ENCODE data around the gene PLPPR3. TPM values are rescaled to one million over a fixed set of nuclear protein-coding genes. Genes with fewer than 3 reads are reported as not detected.
A peak's percentile ranks its signal among the peaks of the same experiment; 100 is the strongest.

Gene PLPPR3
- total and polyA plus RNA-seq, 12 donors = not detected

DNA sequence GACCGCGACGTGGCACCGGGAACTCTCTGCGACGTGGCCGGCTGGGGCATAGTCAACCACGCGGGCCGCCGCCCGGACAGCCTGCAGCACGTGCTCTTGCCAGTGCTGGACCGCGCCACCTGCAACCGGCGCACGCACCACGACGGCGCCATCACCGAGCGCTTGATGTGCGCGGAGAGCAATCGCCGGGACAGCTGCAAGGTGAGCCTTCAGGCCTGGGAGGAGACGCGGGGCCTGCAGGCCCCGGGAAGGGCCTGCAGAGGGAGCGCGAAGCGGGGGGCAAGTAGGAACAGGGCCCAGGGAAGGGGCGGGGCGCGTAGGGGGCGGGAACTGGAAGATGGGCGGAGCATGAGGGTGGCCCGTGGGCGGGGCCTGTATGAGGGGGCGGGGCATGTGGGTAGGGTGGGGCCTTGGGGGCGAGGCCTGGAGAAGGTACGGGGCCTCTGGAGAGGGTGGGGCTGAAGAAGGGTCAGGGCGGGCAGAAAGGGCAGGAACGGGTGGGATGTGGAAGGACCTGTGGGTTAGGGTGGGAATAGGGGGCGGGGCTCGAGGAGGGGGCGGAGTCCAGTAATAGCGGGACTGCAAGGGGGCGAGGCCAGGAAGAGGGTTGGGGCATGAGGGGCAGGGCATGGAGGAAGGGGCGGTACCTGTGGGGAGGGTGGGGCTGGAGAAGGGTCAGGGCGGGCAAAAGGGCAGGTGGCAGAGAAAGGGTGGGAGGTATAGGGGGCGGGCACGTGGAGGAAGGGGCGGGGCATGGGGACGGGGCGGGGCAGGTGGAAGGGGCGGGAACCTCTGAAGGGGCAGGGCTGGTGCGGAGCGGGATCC is 40.2 kb upstream of the PLPPR3 start:
- H3K27ac ChIP-seq = no peak overlapping the region
- ATAC-seq (peak in 2 of 8 donors; percentile 4 to 19), DNase-seq (peak in 1 of 2 donors; percentile 60)
- H3K9me3 ChIP-seq = no peaks in the 10 kb centered on the region
- WGBS, 2 donors = 19 to 26% methylated on average over 54 to 60 of the region's 60 CpGs
- no peaks in the 10 kb centered on the region for H3K36me3 ChIP-seq
- H3K27me3 ChIP-seq = peaks cover 0 to 47% (median 35%) of the 10 kb centered on the region in 7 donors
- intact Hi-C loops (cut with DNase I) = loop anchor here in 8 of 10 donors (2.0 to 10.0 kb wide), 8 partner anchors 51 to 123 kb away; partner anchors contain the start of genes KISS1R (in 4 of the 8), WDR18 (in 3 of the 8) and R3HDM4 (in 1 of the 8)
- TF ChIP-seq, protein P1, sequence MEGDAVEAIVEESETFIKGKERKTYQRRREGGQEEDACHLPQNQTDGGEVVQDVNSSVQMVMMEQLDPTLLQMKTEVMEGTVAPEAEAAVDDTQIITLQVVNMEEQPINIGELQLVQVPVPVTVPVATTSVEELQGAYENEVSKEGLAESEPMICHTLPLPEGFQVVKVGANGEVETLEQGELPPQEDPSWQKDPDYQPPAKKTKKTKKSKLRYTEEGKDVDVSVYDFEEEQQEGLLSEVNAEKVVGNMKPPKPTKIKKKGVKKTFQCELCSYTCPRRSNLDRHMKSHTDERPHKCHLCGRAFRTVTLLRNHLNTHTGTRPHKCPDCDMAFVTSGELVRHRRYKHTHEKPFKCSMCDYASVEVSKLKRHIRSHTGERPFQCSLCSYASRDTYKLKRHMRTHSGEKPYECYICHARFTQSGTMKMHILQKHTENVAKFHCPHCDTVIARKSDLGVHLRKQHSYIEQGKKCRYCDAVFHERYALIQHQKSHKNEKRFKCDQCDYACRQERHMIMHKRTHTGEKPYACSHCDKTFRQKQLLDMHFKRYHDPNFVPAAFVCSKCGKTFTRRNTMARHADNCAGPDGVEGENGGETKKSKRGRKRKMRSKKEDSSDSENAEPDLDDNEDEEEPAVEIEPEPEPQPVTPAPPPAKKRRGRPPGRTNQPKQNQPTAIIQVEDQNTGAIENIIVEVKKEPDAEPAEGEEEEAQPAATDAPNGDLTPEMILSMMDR (IDR thresholded peaks at IDR 0.05) = no peak
- peak overlapping the region in 1 of 10 donors; percentile 42 for H3K4me3 ChIP-seq
- H3K4me1 ChIP-seq = peaks cover 0 to 46% (median 10%) of the 10 kb centered on the region in 9 donors

DNA sequence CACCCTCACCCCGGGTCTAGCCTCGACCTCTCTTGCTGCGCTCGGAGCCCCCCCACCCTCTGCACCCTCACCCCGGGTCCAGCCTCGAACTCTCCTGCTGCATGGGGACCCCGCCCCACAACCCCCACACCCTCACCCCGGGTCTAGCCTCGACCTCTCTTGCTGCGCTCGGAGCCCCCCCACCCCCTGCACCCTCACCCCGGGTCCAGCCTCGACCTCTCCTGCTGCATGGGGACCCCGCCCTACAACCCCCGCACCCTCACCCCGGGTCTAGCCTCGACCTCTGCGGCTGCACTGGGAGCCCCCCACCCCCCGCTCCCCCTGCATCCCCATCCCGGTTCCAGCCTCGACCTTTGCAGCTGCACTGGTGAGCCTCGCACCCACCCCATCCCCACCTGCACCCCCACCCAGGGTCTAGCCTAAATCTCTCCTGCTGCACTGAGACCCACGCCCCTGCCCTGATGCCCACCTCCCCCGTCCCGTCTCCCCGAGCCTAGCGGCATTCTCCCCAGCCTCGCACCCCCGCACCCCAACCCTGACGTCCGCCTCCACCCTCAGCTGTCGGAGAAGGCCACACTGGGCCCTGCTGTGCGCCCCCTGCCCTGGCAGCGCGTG is 39.5 kb upstream of the PLPPR3 start:
- Histone ChIP-seq H3K4me3 (peak overlapping the region in 6 of 10 donors; percentile 34 to 57 (median 50)), H3K27ac (no peak overlapping the region), H3K9me3 (no peaks in the 10 kb centered on the region), H3K36me3 (no peaks in the 10 kb centered on the region), H3K4me1 (peaks cover 0 to 46% (median 10%) of the 10 kb centered on the region in 9 donors), H3K27me3 (peaks cover 0 to 47% (median 36%) of the 10 kb centered on the region in 7 donors)
- WGBS, 2 donors = 64 to 68% methylated on average over 33 to 34 of the region's 35 CpGs
- ATAC-seq (no peak), DNase-seq (no peak)
- TF ChIP-seq, protein P1 (IDR thresholded peaks at IDR 0.05) = no peak
- intact Hi-C loops (cut with DNase I) = loop anchor here in 6 of 10 donors (5.0 to 10.0 kb wide), 6 partner anchors 56 to 124 kb away; partner anchors contain the start of genes KISS1R (in 4 of the 6) and WDR18 (in 3 of the 6)

DNA sequence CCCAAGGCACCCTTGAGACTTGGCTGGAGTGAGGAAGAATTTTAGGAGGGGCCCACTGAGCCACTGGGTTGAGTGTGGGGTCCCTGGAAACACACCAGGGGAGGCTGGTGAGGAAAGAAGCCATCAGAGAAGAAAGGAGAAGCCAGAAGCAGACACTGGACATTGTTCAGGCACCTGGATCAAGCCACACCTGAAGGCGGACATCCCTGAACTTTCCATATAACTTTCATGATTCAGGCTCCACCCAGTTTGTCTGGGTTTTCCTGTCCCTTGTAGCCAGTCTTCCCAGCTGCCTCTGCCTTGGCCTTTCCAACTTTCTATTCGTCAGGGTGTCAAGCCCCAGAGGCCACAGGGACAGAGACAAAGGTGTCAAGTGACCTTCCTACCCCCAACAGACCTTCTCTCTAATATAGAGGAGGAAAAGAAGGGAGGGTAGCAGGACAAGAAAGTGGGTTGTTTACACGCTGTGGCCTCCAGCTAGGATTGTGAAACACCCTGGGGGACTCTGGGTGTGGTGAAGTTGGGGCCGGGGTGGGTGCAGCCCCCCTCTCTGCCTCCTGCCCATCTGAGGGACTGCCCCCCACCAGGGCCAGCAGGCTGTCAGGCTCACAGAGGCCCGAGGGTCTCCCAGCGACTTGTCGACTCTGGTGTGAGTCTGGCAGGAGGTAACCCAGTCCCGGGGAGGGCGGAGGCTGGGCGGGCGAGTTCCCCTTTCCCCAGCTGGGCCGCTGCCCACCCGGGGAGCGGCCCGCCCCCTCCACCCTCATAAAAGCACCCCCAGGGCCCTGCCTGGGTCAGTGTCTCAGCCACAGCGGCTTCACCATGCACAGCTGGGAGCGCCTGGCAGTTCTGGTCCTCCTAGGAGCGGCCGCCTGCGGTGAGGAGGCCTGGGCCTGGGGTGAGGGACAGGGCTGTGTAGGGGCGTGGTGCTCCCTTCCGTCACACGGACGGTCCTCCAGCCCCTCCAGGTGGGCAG is 37.4 kb upstream of the PLPPR3 start, which contains the start of gene CFD:
Gene CFD, plus strand, starts transcription at position 797 of the 976 bp plus-strand sequence. Its CDS starts 26 bp downstream, at position 823.
- ATAC-seq (peak; percentile 56 to 72 (median 64)), DNase-seq (peak in 1 of 2 donors; percentile 81)
- Histone ChIP-seq H3K27me3 (peaks cover 0 to 58% (median 39%) of the 10 kb centered on the region in 7 donors), H3K4me1 (peaks cover 0 to 44% (median 10%) of the 10 kb centered on the region in 9 donors), H3K9me3 (no peaks in the 10 kb centered on the region), H3K27ac (peak within 1 kb of the TSS; percentile 8 to 86 (median 78)), H3K4me3 (peak within 1 kb of the TSS; percentile 16 to 57 (median 46)), H3K36me3 (no peaks in the 10 kb centered on the region)
- TF ChIP-seq, protein P1 (IDR thresholded peaks at IDR 0.05) = no peak
- intact Hi-C loops (cut with DNase I) = loop anchor here in 5 of 10 donors (5.0 to 10.0 kb wide), 7 partner anchors 58 to 126 kb away; partner anchors contain the start of genes WDR18 (in 2 of the 5), KISS1R (in 1 of the 5) and PTBP1 (in 1 of the 5)
- WGBS, 2 donors = 41 to 48% methylated on average over 24 of the region's 24 CpGs

All from heart right ventricle (tissue), 16 donors.